GM18505 (cell line): ENCODE data around the gene SPINK1.

Experiments
- ATAC-seq: cut with Tn5 transposase; IDR thresholded peaks from one replicate; pipeline ENCODE4 v1.9.1; 2021; ENCODE audit not compliant: unreplicated experiment
- POLR2A ChIP-seq: IDR thresholded peaks from 4 replicates; pipeline ENCODE4 v1.6.1; 2011; ENCODE audit warnings: borderline replicate concordance; ENCODE audit not compliant: insufficient read depth, insufficient read length; ENCODE audit errors: extremely low read depth

SPINK1 gene

GRCh38 chr5:147860641-147861025 lies 29.2 kb upstream of the SPINK1 start:
- no peak for ATAC-seq
- no peak for TF ChIP-seq POLR2A

DNA sequence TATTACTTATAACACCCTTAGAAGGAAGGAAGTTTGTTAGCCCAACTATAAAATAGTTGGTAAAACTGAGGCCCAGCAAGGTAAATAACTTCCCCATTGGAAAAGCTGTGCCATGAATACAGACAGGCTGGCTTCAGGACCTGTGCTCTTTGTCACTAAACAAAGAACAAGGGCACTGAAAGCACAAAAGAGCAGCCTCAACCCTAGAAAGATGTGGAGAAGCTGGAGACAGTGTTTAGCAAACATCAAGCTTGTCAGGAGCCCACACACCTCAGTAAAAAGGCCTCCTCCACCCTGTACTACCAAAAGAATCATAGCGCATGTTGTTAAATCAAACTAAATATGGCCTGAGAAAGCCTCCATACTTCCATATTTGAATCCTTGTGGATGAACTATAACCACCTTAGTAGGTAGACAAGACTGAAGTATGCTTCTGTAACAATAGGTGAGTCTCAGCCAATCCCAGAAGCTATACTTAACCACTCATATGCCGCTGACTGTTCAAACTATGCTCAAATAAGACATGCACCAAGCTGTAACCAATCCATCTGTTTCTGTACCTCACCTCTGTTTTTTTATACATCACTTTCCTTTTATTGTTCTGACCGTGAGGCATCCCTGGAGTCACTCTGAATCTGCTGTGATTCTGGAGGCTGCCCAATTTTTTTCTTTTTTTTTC lies 28.6 kb upstream of the SPINK1 start:
- TF ChIP-seq POLR2A, result no peak
- no peak for ATAC-seq

DNA sequence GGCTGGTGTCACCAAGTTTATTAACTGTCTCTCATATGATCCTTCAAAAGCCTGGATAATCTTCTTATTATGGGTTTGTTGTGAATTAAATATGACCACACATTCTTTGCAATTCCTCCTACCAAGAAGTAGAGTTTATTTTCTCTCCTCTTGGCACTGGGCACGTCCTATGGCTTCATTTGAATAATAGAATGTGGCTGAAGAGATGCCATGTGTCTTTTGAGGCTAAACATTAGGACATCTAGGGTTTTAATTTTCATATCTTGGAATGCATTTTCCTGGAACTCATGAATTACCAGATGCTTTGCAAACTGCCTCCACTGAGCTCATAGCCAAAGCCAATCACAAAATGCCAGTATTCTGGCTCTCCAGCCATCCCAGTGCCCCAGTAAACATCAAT lies 27.1 kb upstream of the SPINK1 start:
- no peak for TF ChIP-seq POLR2A
- ATAC-seq, result no peak

GRCh38 chr5:147857302-147858129 lies 26.0 kb upstream of the SPINK1 start:
- ATAC-seq, result peak; percentile 77
- no peak for TF ChIP-seq POLR2A

DNA sequence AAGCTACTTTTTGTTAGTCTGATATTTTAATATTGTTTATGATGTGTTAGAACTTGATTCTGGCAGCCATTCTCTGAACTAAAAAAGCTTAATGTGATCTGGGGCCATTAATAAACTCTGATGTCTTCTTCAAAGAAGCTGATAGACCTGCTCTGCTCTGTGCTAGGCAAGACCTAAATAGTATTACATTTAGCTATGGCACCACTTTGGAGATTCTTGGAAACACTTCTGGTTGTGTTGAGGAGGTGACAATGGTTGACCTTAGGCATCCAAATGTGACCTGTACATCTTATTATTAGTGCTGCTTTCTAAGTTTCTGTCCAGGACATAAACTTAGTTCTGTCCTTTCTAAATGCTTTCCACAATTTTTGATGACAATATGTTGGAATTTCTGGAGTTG lies 25.3 kb upstream of the SPINK1 start:
- no peak for ATAC-seq
- no peak for TF ChIP-seq POLR2A

DNA sequence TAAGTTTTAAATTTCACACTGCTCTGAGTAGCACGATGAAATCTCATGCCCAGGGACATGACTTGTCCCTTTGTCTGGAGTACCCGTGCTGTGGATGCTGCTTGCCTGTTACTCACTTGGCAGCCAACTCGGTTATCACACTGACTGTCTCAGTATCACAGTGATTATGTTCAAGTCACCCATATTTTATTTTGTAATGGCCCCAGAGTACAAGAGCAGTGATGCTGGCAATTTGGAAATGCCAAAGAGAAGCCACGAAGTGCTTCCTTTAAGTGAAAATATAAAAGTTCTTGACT lies 24.3 kb upstream of the SPINK1 start:
- no peak for TF ChIP-seq POLR2A
- ATAC-seq, result no peak

DNA sequence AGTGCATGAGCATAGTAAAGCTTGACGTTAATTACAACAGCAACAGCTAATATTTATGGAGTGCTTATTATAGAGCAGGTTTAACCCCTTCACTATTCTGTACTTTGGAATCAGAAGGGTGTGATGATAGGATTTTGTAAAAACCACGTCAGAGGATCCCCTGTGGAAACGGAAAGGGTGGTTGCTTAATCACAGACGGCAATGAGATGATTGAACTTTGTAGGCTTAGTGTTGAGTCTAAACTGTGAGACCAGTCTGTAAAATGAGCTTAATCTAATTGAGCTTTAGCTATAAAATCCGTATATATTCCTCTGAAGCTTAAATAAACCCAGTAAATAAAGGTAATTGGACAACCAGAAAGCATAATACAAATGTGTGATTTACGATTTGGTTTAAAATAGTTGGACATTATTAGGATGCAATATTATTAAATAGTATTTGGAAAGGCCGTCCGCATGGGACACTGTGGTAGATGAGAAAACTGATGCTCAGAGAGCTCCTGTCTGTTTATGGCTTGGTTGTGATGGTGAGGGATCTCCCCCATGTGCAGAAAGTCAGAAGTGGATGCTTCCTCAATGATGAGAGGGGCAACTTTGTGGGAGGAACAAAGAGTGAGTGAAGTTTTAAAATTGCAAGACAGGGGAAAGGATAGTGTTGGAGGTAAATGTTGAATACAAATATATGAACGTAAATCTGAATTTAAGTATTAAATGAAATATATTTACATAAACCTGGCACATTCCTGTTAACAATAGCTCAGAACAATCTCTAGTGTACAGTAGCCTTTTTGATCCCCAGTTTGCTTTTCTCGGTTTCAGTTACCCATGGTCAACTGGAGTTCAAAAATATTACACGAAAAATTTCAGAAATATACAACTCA lies 23.7 kb upstream of the SPINK1 start:
- no peak for TF ChIP-seq POLR2A
- no peak for ATAC-seq

- TF ChIP-seq POLR2A, result no peak
- no peak for ATAC-seq
These were observed 22.9 kb upstream of the SPINK1 start for GRCh38 chr5:147854331-147854730.

GRCh38 chr5:147853372-147853987 lies 22.0 kb upstream of the SPINK1 start:
- ATAC-seq, result no peak
- TF ChIP-seq POLR2A, result no peak

DNA sequence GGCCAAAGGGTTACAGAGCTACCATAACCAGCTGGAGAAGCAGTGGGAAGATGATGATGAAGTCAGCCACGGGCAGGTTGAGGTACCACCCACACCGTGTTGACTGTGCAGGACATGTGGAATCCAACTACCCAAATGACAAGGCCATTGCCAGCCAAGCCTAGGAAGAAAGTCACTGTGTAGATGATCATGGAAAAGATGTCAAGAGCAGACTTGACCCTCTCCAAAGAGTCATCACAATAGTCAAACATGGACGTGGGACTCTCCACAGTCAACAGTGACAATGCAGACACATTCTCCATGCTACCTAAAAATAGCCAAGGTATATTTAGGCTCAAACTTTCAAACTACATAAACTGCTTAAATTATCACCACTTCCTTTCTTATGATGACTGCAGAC lies 20.9 kb upstream of the SPINK1 start:
- ATAC-seq, result no peak
- TF ChIP-seq POLR2A, result no peak

DNA sequence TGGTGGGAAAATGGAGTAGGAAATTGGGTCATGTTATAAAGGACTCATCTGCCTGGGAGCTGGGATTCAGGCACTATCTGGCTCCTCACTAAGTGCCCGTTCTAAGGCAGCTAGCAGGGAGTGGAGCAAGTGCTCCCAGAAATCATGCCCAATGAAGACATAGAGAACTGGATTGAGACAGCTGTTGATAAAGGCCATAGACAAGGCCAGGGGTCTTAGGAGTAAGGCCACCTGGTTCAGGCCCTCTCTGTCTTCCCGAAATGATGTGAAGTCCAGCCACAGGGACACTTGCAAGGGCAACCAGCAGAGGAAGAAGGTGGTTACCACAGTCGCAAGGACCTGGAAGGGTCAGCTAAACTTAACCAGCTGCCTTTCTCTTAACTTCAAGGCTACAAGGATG lies 20.1 kb upstream of the SPINK1 start:
- no peak for ATAC-seq
- TF ChIP-seq POLR2A, result no peak

GRCh38 chr5:147849226-147849625 lies 17.8 kb upstream of the SPINK1 start:
- no peak for TF ChIP-seq POLR2A
- no peak for ATAC-seq

DNA sequence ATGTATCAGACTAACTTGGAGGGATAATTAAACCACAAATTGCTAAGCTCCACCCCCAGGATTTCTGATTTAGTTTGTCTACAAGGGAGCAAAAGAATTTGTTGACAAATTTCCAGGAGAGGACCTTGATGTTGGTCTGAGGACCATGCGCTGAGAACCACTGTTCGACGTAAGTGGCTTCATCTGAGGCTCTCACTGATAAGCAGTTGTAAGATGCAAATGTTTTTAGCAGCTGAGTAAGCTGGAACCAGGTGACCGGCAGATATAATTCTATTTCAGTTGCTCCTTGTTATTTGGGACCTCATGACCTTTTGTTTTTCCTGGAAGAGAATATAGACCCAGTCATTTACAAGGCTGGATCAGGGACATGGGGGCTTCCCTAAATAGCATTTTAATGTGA lies 14.1 kb upstream of the SPINK1 start:
- no peak for ATAC-seq
- TF ChIP-seq POLR2A, result no peak
